Hepatocyte (in vitro differentiated cells): ENCODE results near the gene NDUFS1. TPM values are rescaled to one million over a fixed set of nuclear protein-coding genes. Genes with fewer than 3 reads are reported as not detected.
"Not testable (repeated sequence)": the region's sequence is repeated elsewhere in the genome, so short reads cannot be mapped to it uniquely, and the experiment has no call there.

Experiments
- DNase-seq: peaks from one replicate; pipeline ENCODE4 v3.0.0-alpha.2; 2016; ENCODE audit warnings: low spot score
- H2AFZ ChIP-seq: fragments of 200-600 bp; sonication (generic); 2 replicates; pipeline ENCODE4 v1.6.0; 2016; ENCODE audit warnings: antibody characterized with exemption, mild to moderate bottlenecking
- H3K27ac ChIP-seq: fragments of 200-600 bp; sonication (generic); 2 replicates; pipeline ENCODE4 v1.5.1; 2016; ENCODE audit warnings: mild to moderate bottlenecking
- H3K27me3 ChIP-seq: fragments of 200-600 bp; sonication (generic); 2 replicates; pipeline ENCODE4 v1.6.1; 2016
- H3K36me3 ChIP-seq: fragments of 200-600 bp; sonication (generic); replicated peaks from 2 replicates; pipeline ENCODE4 v1.5.1; 2016; ENCODE audit warnings: low read depth; ENCODE audit not compliant: insufficient read depth
- H3K4me1 ChIP-seq: fragments of 200-600 bp; sonication (generic); 2 replicates; pipeline ENCODE4 v1.5.1; 2016; ENCODE audit warnings: mild to moderate bottlenecking, moderate library complexity; ENCODE audit not compliant: insufficient read depth
- H3K4me2 ChIP-seq: fragments of 200-600 bp; sonication (generic); 2 replicates; pipeline ENCODE4 v1.6.0; 2016
- H3K4me3 ChIP-seq: fragments of 200-600 bp; sonication (generic); 2 replicates; pipeline ENCODE4 v1.5.1; 2016; ENCODE audit warnings: mild to moderate bottlenecking
- H3K79me2 ChIP-seq: fragments of 200-600 bp; sonication (generic); 2 replicates; pipeline ENCODE4 v1.6.0; 2017; ENCODE audit warnings: mild to moderate bottlenecking
- H3K9me2 ChIP-seq: fragments of 200-600 bp; sonication (generic); replicated peaks from 2 replicates; pipeline ENCODE4 v1.6.0; 2017; ENCODE audit warnings: mild to moderate bottlenecking; ENCODE audit not compliant: insufficient read depth
- H3K9me3 ChIP-seq: fragments of 200-600 bp; sonication (generic); 2 replicates; pipeline ENCODE4 v1.5.1; 2016; ENCODE audit warnings: low read depth, mild to moderate bottlenecking
- H4K20me1 ChIP-seq: fragments of 200-600 bp; sonication (generic); 2 replicates; pipeline ENCODE4 v1.6.0; 2016; ENCODE audit warnings: mild to moderate bottlenecking; ENCODE audit not compliant: insufficient read depth, poor library complexity, severe bottlenecking
- CTCF ChIP-seq: fragments of 200-600 bp; sonication (generic); IDR thresholded peaks from 2 replicates; pipeline ENCODE4 v1.5.1; 2016; ENCODE audit warnings: antibody characterized with exemption, mild to moderate bottlenecking; ENCODE audit not compliant: poor library complexity
- EZH2 ChIP-seq: fragments of 200-600 bp; sonication (generic); IDR thresholded peaks from 2 replicates; pipeline ENCODE4 v1.6.1; 2016; ENCODE audit warnings: antibody characterized with exemption, mild to moderate bottlenecking, borderline replicate concordance
- EZH2phosphoT487 ChIP-seq: fragments of 200-600 bp; sonication (generic); IDR thresholded peaks from one replicate; pipeline ENCODE4 v1.6.1; 2018; ENCODE audit warnings: antibody characterized with exemption, mild to moderate bottlenecking, low read depth, moderate library complexity; ENCODE audit not compliant: unreplicated experiment, severe bottlenecking
- WGBS: methylation state at CpG from one replicate; pipeline ENCODE4 v1.1.6; 2016; ENCODE audit warnings: low lambda C conversion rate; ENCODE audit errors: missing lambda C conversion rate; 5-methylcytosine and 5-hydroxymethylcytosine counted together
- polyA plus RNA-seq: library from polyadenylated mRNA; unstranded; fragments of >200 nt; fragmentation: Nextera tagmentation; extraction: Ambion mirVana; gene quantifications from 2 replicates; pipeline ENCODE4 v1.2.1, GENCODE V29; 2016
- total RNA-seq: library from RNA; depleted of rRNA; stranded (reverse); fragments of >200 nt; gene quantifications from 2 replicates; pipeline ENCODE4 v1.2.3, GENCODE V29; 2014

Gene NDUFS1
- total and polyA plus RNA-seq, 2 experiments from 2014 or later, result 46.5 to 121 TPM

GRCh38 chr2:206164261-206164862 is 5.1 kb upstream of the NDUFS1 start:
- Histone ChIP-seq H3K9me2 (no peaks in the 10 kb centered on the region), H3K4me3 (no peak overlapping the region), H3K36me3 (peaks cover 3% of the 10 kb centered on the region), H3K27me3 (no peaks in the 10 kb centered on the region), H3K9me3 (no peaks in the 10 kb centered on the region), H3K79me2 (peaks cover 26% of the 10 kb centered on the region), H3K27ac (no peak overlapping the region), H4K20me1 (no peaks in the 10 kb centered on the region), H3K4me1 (peaks cover 5% of the 10 kb centered on the region), H3K4me2 (no peak overlapping the region), H2AFZ (no peak overlapping the region)
- DNase-seq, result peak; percentile 47
- TF ChIP-seq EZH2phosphoT487 (no peak), CTCF (peak; percentile 84), EZH2 (no peak)
- WGBS, result 82% methylated on average over 2 of the region's 2 CpGs

- WGBS, result 92% methylated on average over 3 of the region's 3 CpGs
- no peak overlapping the region for H3K4me2 ChIP-seq
Measured at GRCh38 chr2:206163251-206163880, 4.1 kb upstream of the NDUFS1 start.

GRCh38 chr2:206162401-206162800 is 3.2 kb upstream of the NDUFS1 start:
- H3K36me3 ChIP-seq, H3K4me3 ChIP-seq, H2AFZ ChIP-seq, DNase-seq, H3K9me3 ChIP-seq, H3K27me3 ChIP-seq, H3K9me2 ChIP-seq, H3K27ac ChIP-seq, H4K20me1 ChIP-seq, H3K4me1 ChIP-seq: not testable (repeated sequence)
- H3K79me2 ChIP-seq, result peaks cover 42% of the 10 kb centered on the region
- peak overlapping the region; percentile 24 for H3K4me2 ChIP-seq
- 90% methylated on average over 4 of the region's 4 CpGs for WGBS

More at GRCh38 chr2:206163251-206163880, 4.1 kb upstream of the NDUFS1 start:
- no peak overlapping the region for H2AFZ ChIP-seq
- H3K27ac ChIP-seq, result no peak overlapping the region
- H4K20me1 ChIP-seq, result no peaks in the 10 kb centered on the region
- H3K9me2 ChIP-seq, result no peaks in the 10 kb centered on the region
- peaks cover 3% of the 10 kb centered on the region for H3K36me3 ChIP-seq
- peaks cover 32% of the 10 kb centered on the region for H3K79me2 ChIP-seq
- no peaks in the 10 kb centered on the region for H3K27me3 ChIP-seq
- TF ChIP-seq CTCF, result no peak
- no peak for TF ChIP-seq EZH2phosphoT487
- TF ChIP-seq EZH2, result no peak
- peaks cover 5% of the 10 kb centered on the region for H3K4me1 ChIP-seq
- DNase-seq, result no peak
- no peak overlapping the region for H3K4me3 ChIP-seq
- H3K9me3 ChIP-seq, result no peaks in the 10 kb centered on the region

GRCh38 chr2:206160807-206161179 is 1.5 kb upstream of the NDUFS1 start:
- DNase-seq, result no peak
- peaks cover 4% of the 10 kb centered on the region for H4K20me1 ChIP-seq
- TF ChIP-seq EZH2phosphoT487, result no peak
- TF ChIP-seq CTCF, result no peak
- no peak for TF ChIP-seq EZH2
- peak overlapping the region; percentile 90 for H3K4me2 ChIP-seq
- H3K27me3 ChIP-seq, result no peaks in the 10 kb centered on the region
- H3K9me2 ChIP-seq, result no peaks in the 10 kb centered on the region
- H3K36me3 ChIP-seq, result peaks cover 3% of the 10 kb centered on the region
- peak overlapping the region; percentile 94 for H3K27ac ChIP-seq
- no peaks in the 10 kb centered on the region for H3K9me3 ChIP-seq
- H3K79me2 ChIP-seq, result peaks cover 58% of the 10 kb centered on the region
- peak overlapping the region; percentile 47 for H3K4me3 ChIP-seq
- 54% methylated on average over 2 of the region's 2 CpGs for WGBS
- no peak overlapping the region for H2AFZ ChIP-seq
- peaks cover 10% of the 10 kb centered on the region for H3K4me1 ChIP-seq
